ENCODE data around the gene CCDC172. TPM values are rescaled to one million over a fixed set of nuclear protein-coding genes. Genes with fewer than 3 reads are reported as not detected.

CCDC172 gene
- total RNA-seq, 1 donor from 2014 or later: not detected

DNA sequence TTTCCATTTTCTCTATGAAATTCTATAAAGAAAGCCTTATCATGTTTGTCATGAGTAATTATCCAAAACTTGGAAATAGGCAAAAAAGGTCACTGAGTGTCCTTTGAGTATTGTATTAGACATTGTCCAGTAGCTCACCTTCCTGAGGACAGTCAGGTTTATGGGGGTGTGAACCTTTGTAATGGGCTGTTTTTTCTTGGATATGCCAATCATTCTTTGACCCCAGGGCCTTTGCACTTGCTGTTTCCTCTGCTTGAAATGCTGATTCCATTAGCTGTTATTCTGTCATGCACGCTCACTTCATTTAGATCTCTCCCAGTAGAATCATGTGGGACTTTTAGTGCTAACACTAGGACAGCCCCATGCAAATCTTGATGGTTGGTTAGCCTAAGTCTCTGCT, 4.9 kb downstream of the CCDC172 start:
- CTCF ChIA-PET: no interaction called here
- TF ChIP-seq, protein P1, sequence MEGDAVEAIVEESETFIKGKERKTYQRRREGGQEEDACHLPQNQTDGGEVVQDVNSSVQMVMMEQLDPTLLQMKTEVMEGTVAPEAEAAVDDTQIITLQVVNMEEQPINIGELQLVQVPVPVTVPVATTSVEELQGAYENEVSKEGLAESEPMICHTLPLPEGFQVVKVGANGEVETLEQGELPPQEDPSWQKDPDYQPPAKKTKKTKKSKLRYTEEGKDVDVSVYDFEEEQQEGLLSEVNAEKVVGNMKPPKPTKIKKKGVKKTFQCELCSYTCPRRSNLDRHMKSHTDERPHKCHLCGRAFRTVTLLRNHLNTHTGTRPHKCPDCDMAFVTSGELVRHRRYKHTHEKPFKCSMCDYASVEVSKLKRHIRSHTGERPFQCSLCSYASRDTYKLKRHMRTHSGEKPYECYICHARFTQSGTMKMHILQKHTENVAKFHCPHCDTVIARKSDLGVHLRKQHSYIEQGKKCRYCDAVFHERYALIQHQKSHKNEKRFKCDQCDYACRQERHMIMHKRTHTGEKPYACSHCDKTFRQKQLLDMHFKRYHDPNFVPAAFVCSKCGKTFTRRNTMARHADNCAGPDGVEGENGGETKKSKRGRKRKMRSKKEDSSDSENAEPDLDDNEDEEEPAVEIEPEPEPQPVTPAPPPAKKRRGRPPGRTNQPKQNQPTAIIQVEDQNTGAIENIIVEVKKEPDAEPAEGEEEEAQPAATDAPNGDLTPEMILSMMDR (IDR thresholded peaks at IDR 0.05): no peak
- no peak overlapping the region for H3K27ac Mint-ChIP-seq
- no peaks in the 10 kb centered on the region for H3K9me3 Mint-ChIP-seq
- intact Hi-C loops (cut with micrococcal nuclease): no loop called here
- H3K27me3 Mint-ChIP-seq: peaks cover 3% of the 10 kb centered on the region
- no peaks in the 10 kb centered on the region for H3K4me1 Mint-ChIP-seq
- ATAC-seq (ENCODE audit: low read depth) (no peak), DNase-seq (no peak)
- POLR2A ChIA-PET: no interaction called here
- no peak overlapping the region for H3K4me3 Mint-ChIP-seq
- no peaks in the 10 kb centered on the region for H3K36me3 Mint-ChIP-seq (ENCODE audit: low read depth)

DNA sequence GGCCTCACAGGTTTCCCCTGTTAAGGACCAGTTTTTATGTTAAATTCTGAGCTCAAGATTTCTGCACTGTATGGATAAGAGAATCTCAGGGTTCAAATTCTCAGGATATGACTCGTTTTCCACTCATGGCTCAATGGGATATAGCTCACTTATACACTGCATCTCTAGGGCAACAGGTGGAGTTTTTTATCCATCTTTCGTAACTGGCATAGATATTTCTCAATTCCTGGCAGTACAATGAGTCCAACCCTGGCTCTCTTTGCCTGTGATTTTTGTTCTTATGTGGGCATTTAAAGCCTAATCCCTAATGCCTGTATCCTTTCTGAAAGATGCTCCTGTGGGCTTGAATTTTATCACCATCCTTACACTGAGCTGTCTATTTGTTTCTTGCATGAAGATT, 7.6 kb downstream of the CCDC172 start:
- DNase-seq: no peak
- Mint-ChIP-seq H3K27ac (no peak overlapping the region), H3K9me3 (no peaks in the 10 kb centered on the region), H3K27me3 (no peaks in the 10 kb centered on the region), H3K36me3 (ENCODE audit: low read depth) (no peaks in the 10 kb centered on the region), H3K4me1 (no peaks in the 10 kb centered on the region), H3K4me3 (no peak overlapping the region)
- TF ChIP-seq, protein P1 (IDR thresholded peaks at IDR 0.05): no peak
- ChIA-PET CTCF (no interaction called here), POLR2A (no interaction called here)
- ATAC-seq (ENCODE audit: low read depth): no peak
- intact Hi-C loops (cut with micrococcal nuclease): no loop called here

DNA sequence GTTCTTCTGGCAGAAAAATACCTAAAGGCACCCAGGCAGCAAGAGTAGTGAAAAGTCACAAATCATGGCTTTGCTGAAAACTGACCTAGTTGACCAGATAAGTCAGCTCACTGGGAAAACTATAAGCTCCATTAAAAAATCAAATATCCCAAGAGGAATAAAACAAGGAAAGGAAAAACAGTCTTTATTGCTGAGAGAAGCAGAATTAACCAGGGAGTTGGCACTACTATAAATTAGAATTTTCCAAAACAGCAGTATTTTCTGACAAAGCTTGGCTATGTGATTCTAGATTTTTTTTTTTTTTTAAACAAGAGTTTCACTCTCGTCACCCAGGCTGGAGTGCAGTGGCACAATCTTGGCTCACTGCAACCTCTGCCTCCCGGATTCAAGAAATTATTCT, 12.6 kb downstream of the CCDC172 start:
- POLR2A ChIA-PET: no interaction called here
- no peaks in the 10 kb centered on the region for H3K9me3 Mint-ChIP-seq
- no peak for ATAC-seq (ENCODE audit: low read depth)
- no peaks in the 10 kb centered on the region for H3K36me3 Mint-ChIP-seq (ENCODE audit: low read depth)
- DNase-seq: no peak
- CTCF ChIA-PET: no interaction called here
- intact Hi-C loops (cut with micrococcal nuclease): no loop called here
- no peaks in the 10 kb centered on the region for H3K4me1 Mint-ChIP-seq
- H3K4me3 Mint-ChIP-seq: no peak overlapping the region
- no peak overlapping the region for H3K27ac Mint-ChIP-seq
- TF ChIP-seq, protein P1 (IDR thresholded peaks at IDR 0.05): no peak
- no peaks in the 10 kb centered on the region for H3K27me3 Mint-ChIP-seq

DNA sequence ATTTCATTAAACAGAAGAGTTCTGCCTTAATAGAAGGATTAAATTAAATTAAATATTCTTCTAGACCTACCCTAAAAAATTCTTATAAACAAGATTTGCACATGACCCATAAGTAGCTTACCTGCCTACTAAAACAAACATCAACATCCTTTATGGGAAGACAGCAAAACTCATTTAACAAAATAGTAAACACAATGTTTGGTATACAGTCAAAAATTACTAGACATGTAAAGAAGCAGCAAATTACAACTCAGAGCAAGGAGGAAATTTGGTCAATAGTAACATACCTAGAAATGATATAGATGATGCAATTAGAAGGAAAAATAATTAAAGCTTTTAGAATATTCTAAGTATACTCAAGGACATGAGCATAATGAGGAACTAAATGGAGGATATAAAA, 27.9 kb downstream of the CCDC172 start:
- POLR2A ChIA-PET: no interaction called here
- CTCF ChIA-PET: no interaction called here
- no peaks in the 10 kb centered on the region for H3K27me3 Mint-ChIP-seq
- TF ChIP-seq, protein P1 (IDR thresholded peaks at IDR 0.05): no peak
- no peak for DNase-seq
- ATAC-seq (ENCODE audit: low read depth): no peak
- intact Hi-C loops (cut with micrococcal nuclease): no loop called here
- no peak overlapping the region for H3K27ac Mint-ChIP-seq
- no peak overlapping the region for H3K4me3 Mint-ChIP-seq
- no peaks in the 10 kb centered on the region for H3K4me1 Mint-ChIP-seq
- H3K36me3 Mint-ChIP-seq (ENCODE audit: low read depth): no peaks in the 10 kb centered on the region
- peaks cover 9% of the 10 kb centered on the region for H3K9me3 Mint-ChIP-seq

DNA sequence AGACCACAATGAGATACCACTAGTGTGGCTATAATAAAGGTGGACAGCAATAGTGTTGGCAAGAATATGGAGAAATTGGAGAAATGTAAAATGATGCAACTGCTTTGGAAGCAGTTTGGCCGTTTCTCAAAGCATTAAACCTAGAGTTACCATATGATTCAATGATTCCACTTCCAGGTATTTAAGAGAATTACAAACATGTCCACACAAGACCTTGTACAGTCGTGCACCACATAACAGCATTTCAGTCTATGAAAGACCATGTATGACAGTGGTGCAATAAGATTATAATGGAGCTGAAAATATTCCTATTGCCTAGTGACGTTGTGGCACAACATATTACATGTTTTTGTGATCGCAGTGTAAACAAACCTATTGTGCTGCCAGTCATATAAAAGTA, 29.6 kb downstream of the CCDC172 start:
- ATAC-seq (ENCODE audit: low read depth) (no peak), DNase-seq (no peak)
- Mint-ChIP-seq H3K27me3 (no peaks in the 10 kb centered on the region), H3K9me3 (peaks cover 9% of the 10 kb centered on the region), H3K4me1 (no peaks in the 10 kb centered on the region), H3K27ac (no peak overlapping the region), H3K36me3 (ENCODE audit: low read depth) (no peaks in the 10 kb centered on the region), H3K4me3 (no peak overlapping the region)
- TF ChIP-seq, protein P1 (IDR thresholded peaks at IDR 0.05): no peak
- ChIA-PET POLR2A (no interaction called here), CTCF (no interaction called here)
- intact Hi-C loops (cut with micrococcal nuclease): no loop called here
